Heart left ventricle (tissue), 16 donors: ENCODE measurements around the gene S1PR4. TPM values are rescaled to one million over a fixed set of nuclear protein-coding genes. Genes with fewer than 3 reads are reported as not detected.

Experiments
- ATAC-seq, 4 donors: fragments of 200-7000 bp; cut with Tn5 transposase; one replicate each; pipeline ENCODE4 v1.9.1; 2020 to 2022; ENCODE audit warnings: moderate library complexity in 4 of 4, mild to moderate bottlenecking in 3 of 4, moderate number of reproducible peaks in 1 of 4
- DNase-seq, 5 donors: peaks; one replicate each; pipeline ENCODE4 v3.0.0-alpha.2; 2020
- H3K27ac ChIP-seq, 12 donors: fragments of 200-600 bp; sonication (generic) in 4 of 12; one replicate each; pipeline versions ENCODE4 v1.5.0 to v1.8.0; 2016 to 2022; ENCODE audit warnings: mild to moderate bottlenecking in 2 of 12
- H3K27me3 ChIP-seq, 9 donors: fragments of 200-600 bp; sonication (generic) in 2 of 9; one replicate each; pipeline versions ENCODE4 v1.5.1 to v1.8.0; 2016 to 2022; ENCODE audit warnings: mild to moderate bottlenecking in 3 of 9
- H3K36me3 ChIP-seq, 9 donors: fragments of 200-600 bp; sonication (generic) in 2 of 9; one replicate each; pipeline versions ENCODE4 v1.5.0 to v1.8.0; 2018 to 2022; ENCODE audit warnings: mild to moderate bottlenecking in 2 of 9
- H3K4me1 ChIP-seq, 12 donors: fragments of 200-600 bp; sonication (generic) in 4 of 12; one replicate each; pipeline versions ENCODE4 v1.5.0 to v1.8.0; 2016 to 2022; ENCODE audit warnings: mild to moderate bottlenecking in 3 of 12
- H3K4me3 ChIP-seq, 12 donors: fragments of 200-600 bp; sonication (generic) in 4 of 12; one replicate each; pipeline versions ENCODE4 v1.5.0 to v1.8.0; 2017 to 2022; ENCODE audit warnings: mild to moderate bottlenecking in 9 of 12, moderate library complexity in 4 of 12
- H3K9me3 ChIP-seq, 12 donors: fragments of 200-600 bp; sonication (generic) in 4 of 12; one replicate each; pipeline versions ENCODE4 v1.5.0 to v1.8.0; 2016 to 2022; ENCODE audit warnings: mild to moderate bottlenecking in 1 of 12
- POLR2A ChIP-seq, 2 donors: fragments of 450-650 bp; IDR thresholded peaks; one replicate each; pipeline ENCODE4 v1.6.1; 2017; ENCODE audit warnings: antibody characterized with exemption in 2 of 2, mild to moderate bottlenecking in 2 of 2, moderate library complexity in 2 of 2
- WGBS, 4 donors: extraction: QIAGEN DNeasy Blood & Tissue Kit in 2 of 4; methylation state at CpG; one replicate each; pipeline versions ENCODE4 v1.1.5 to v1.1.7; 2013 to 2018; 5-methylcytosine and 5-hydroxymethylcytosine counted together
- intact Hi-C, 10 donors: fragments of 100-400 bp; cut with DNase I; formaldehyde crosslinking; loops; one replicate each; pipeline versions ENCODE4 v1.11.1 to v1.14.2; 2022
- polyA plus RNA-seq, 2 donors: library from polyadenylated mRNA; stranded (reverse); fragments of 200-250 nt; gene quantifications; one replicate each; pipeline ENCODE4 v1.2.3, GENCODE V29; 2013
- total RNA-seq, 9 donors: library from RNA; depleted of rRNA in 2 of 9; stranded (reverse); fragments of >200 nt in 2 of 9; fragmentation: NEBNext Ultra II Directional in 3 of 9; extraction: Animal tissue kit (Norgen Biotek cat#: 25700) in 3 of 9; gene quantifications; one replicate each; pipeline versions ENCODE4 v1.1.0 to v1.2.4, GENCODE V29; 2016 to 2023
- TF ChIP-seq, protein P1 (sequence below), 12 donors: fragments of 200-600 bp; sonication (generic) in 4 of 12; IDR thresholded peaks; one replicate each; pipeline versions ENCODE4 v1.5.0 to v1.8.0; 2018 to 2022; ENCODE audit warnings: antibody characterized with exemption in 12 of 12, mild to moderate bottlenecking in 5 of 12
- donor health status: ischemic (EF 13 %, LVEDD 7.1; RV severe dilation, severe dysfunction).
- donor health status: healthy with polysubstance abuse.
- donor health status: DM: no; HTN: yes; CAD: no.
- donor health status: DM: no; HTN: no; CAD: no.
- donor health status: ischemic (EF 25% LVEDD 6.9; RV normal size, moderate dysfunction).
- donor health status: ischemic (EF 25% LVEDD 5.7; RV mildly dilated, moderate dysfunction).
- donor health status: healthy.
- donor health status: DM: yes; HTN: yes; CAD: no.
- donor health status: ischemic (EF 35%, LVEDD 5.7; RV mildly dilated, moderate dysfunction).
- donor health status: nonischemic (EF 11% LVEDD 7.7; RV severe dilation, severe dysfunction).
- donor health status: DM: yes; HTN: yes; CAD: no.
- donor health status: PGD.
- donor health status: ischemic (EF 29% LVEDD 5.4; RV normal size, mild dysfunction).
- donor health status: nonischemic (EF 23%, LVEDD 6.1; RV moderate dilation, normal function).

Gene S1PR4
- total and polyA plus RNA-seq, 11 donors: 0.35 to 5.5 (median 1.4) TPM

- H3K36me3 ChIP-seq: peaks cover 0 to 31% (median 0%) of the 10 kb centered on the region in 9 donors
- peaks cover 0 to 34% (median 4%) of the 10 kb centered on the region in 12 donors for H3K4me1 ChIP-seq
- WGBS, 4 donors: 72 to 88% (median 76%) methylated on average over 3 of the region's 3 CpGs
- no peaks in the 10 kb centered on the region for H3K27me3 ChIP-seq
- intact Hi-C loops: loop anchor here (2.0 to 10.0 kb wide), 9 partner anchors 33 to 275 kb away; no protein-coding TSS in a partner anchor
- H3K27ac ChIP-seq: no peak overlapping the region
- no peak for TF ChIP-seq POLR2A (IDR thresholded peaks at IDR 0.05)
- TF ChIP-seq, protein P1, sequence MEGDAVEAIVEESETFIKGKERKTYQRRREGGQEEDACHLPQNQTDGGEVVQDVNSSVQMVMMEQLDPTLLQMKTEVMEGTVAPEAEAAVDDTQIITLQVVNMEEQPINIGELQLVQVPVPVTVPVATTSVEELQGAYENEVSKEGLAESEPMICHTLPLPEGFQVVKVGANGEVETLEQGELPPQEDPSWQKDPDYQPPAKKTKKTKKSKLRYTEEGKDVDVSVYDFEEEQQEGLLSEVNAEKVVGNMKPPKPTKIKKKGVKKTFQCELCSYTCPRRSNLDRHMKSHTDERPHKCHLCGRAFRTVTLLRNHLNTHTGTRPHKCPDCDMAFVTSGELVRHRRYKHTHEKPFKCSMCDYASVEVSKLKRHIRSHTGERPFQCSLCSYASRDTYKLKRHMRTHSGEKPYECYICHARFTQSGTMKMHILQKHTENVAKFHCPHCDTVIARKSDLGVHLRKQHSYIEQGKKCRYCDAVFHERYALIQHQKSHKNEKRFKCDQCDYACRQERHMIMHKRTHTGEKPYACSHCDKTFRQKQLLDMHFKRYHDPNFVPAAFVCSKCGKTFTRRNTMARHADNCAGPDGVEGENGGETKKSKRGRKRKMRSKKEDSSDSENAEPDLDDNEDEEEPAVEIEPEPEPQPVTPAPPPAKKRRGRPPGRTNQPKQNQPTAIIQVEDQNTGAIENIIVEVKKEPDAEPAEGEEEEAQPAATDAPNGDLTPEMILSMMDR (IDR thresholded peaks at IDR 0.05): no peak
- ATAC-seq (no peak), DNase-seq (no peak)
- H3K4me3 ChIP-seq: no peak overlapping the region
- H3K9me3 ChIP-seq: peaks cover 0 to 8% (median 0%) of the 10 kb centered on the region in 12 donors
These were observed 18.4 kb upstream of the S1PR4 start for GRCh38 chr19:3160219-3160618.

GRCh38 chr19:3161453-3161852 is 17.1 kb upstream of the S1PR4 start:
- Histone ChIP-seq H3K4me3 (no peak overlapping the region), H3K27me3 (no peaks in the 10 kb centered on the region), H3K4me1 (peaks cover 0 to 38% (median 0%) of the 10 kb centered on the region in 12 donors), H3K9me3 (peaks cover 0 to 8% (median 0%) of the 10 kb centered on the region in 12 donors), H3K36me3 (peaks cover 0 to 31% (median 0%) of the 10 kb centered on the region in 9 donors), H3K27ac (peak overlapping the region in 1 of 12 donors; percentile 21)
- DNase-seq (no peak), ATAC-seq (peak in 1 of 4 donors; percentile 31)
- 77 to 90% (median 88%) methylated on average over 4 of the region's 4 CpGs for WGBS, 4 donors
- TF ChIP-seq, protein P1 (IDR thresholded peaks at IDR 0.05): no peak
- no peak for TF ChIP-seq POLR2A (IDR thresholded peaks at IDR 0.05)
- intact Hi-C loops: loop anchor here (2.0 to 10.0 kb wide), 9 partner anchors 34 to 277 kb away; no protein-coding TSS in a partner anchor

- peak in 1 of 4 donors; percentile 8 for ATAC-seq
- WGBS, 4 donors: 60 to 75% (median 63%) methylated on average over 26 to 38 of the region's 38 CpGs
- DNase-seq: no peak
- Histone ChIP-seq H3K9me3 (peaks cover 0 to 8% (median 0%) of the 10 kb centered on the region in 12 donors), H3K4me3 (no peak overlapping the region), H3K36me3 (peaks cover 0 to 25% (median 0%) of the 10 kb centered on the region in 9 donors), H3K27ac (no peak overlapping the region), H3K4me1 (peaks cover 0 to 38% (median 0%) of the 10 kb centered on the region in 12 donors), H3K27me3 (no peaks in the 10 kb centered on the region)
- TF ChIP-seq, protein P1 (IDR thresholded peaks at IDR 0.05): no peak
- no peak for TF ChIP-seq POLR2A (IDR thresholded peaks at IDR 0.05)
- intact Hi-C loops: loop anchor here (1.0 to 10.0 kb wide), 15 partner anchors 33 to 278 kb away; no protein-coding TSS in a partner anchor
These were observed 15.9 kb upstream of the S1PR4 start for GRCh38 chr19:3162418-3163229.
